DND-41 (cell line): ENCODE results near the gene SYTL2.

ENCODE experiments used
- CTCF ChIP-seq: IDR thresholded peaks from 2 replicates; pipeline ENCODE4 v1.5.1; 2012; ENCODE audit warnings: borderline replicate concordance, low read length, moderate library complexity, mild to moderate bottlenecking; ENCODE audit not compliant: poor library complexity, severe bottlenecking; ENCODE audit errors: extremely low read depth
- EZH2 ChIP-seq: IDR thresholded peaks from 3 replicates; pipeline ENCODE4 v1.6.1; 2012; ENCODE audit warnings: borderline replicate concordance, low read depth, mild to moderate bottlenecking, moderate library complexity, low read length, inconsistent platforms; ENCODE audit not compliant: severe bottlenecking

DNA sequence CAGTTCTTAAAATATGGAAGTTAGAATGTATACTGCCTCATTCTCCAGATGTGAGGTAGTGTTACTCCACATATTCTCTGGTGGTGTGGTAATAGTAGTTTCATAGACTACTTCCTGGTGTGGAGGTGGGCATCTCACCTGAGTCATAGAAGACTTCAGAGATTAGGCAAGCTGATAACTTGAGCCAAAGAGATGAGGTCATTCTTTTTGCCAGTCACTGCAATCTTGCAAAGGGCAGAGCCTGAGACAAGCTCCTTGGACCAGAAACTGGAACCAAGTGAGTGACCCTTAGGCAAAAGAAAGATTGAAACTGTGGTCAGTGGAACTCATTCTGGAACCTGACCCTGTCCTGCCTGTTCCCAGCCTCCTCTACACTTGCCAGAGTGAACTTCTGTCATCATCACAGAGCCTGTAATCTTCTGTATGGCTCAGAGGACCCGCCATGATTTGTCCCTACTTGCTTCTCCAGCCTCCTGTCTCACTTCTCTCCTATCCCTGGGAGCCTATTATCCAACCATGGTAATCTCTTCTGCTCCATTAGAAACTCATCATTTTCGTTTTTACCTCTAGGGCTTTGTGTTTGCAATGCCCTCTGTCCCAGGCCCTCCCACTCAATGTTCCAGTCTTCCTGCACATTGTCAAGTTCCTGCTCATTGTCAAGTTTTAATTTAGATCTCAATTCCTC is 33.6 kb upstream of the SYTL2 start:
- no peak for TF ChIP-seq EZH2
- TF ChIP-seq CTCF, result no peak
